Hepatocyte (in vitro differentiated cells): ENCODE results near the gene WDR45.

Experiments used
- EZH2 ChIP-seq: fragments of 200-600 bp; sonication (generic); IDR thresholded peaks from 2 replicates; pipeline ENCODE4 v1.6.1; 2016; ENCODE audit warnings: antibody characterized with exemption, mild to moderate bottlenecking, borderline replicate concordance
- EZH2phosphoT487 ChIP-seq: fragments of 200-600 bp; sonication (generic); IDR thresholded peaks from one replicate; pipeline ENCODE4 v1.6.1; 2018; ENCODE audit warnings: antibody characterized with exemption, mild to moderate bottlenecking, low read depth, moderate library complexity; ENCODE audit not compliant: unreplicated experiment, severe bottlenecking
- TF ChIP-seq, protein P1 (sequence below): fragments of 200-600 bp; sonication (generic); IDR thresholded peaks from 2 replicates; pipeline ENCODE4 v1.5.1; 2016; ENCODE audit warnings: antibody characterized with exemption, mild to moderate bottlenecking; ENCODE audit not compliant: poor library complexity

DNA sequence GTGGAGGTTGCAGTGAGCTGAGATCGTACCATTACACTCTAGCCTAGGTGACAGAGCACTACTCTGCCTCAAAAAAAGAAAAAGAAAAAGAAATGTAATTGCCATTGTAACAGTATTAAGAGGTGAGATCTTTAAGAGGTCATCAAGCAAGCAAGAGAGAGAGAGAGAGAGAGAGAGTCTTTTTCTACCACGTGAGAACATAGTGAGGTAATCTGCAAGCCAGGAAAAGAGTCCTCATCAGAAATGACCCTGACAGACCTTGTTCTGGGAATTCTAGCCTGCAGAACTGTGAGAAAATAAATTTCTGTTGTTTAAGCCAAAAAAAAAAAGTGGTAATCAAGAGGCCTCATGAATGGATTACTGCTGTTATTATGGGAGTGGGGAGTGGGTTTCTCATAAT, 29.0 kb upstream of the WDR45 start:
- TF ChIP-seq, protein P1, sequence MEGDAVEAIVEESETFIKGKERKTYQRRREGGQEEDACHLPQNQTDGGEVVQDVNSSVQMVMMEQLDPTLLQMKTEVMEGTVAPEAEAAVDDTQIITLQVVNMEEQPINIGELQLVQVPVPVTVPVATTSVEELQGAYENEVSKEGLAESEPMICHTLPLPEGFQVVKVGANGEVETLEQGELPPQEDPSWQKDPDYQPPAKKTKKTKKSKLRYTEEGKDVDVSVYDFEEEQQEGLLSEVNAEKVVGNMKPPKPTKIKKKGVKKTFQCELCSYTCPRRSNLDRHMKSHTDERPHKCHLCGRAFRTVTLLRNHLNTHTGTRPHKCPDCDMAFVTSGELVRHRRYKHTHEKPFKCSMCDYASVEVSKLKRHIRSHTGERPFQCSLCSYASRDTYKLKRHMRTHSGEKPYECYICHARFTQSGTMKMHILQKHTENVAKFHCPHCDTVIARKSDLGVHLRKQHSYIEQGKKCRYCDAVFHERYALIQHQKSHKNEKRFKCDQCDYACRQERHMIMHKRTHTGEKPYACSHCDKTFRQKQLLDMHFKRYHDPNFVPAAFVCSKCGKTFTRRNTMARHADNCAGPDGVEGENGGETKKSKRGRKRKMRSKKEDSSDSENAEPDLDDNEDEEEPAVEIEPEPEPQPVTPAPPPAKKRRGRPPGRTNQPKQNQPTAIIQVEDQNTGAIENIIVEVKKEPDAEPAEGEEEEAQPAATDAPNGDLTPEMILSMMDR: no peak
- no peak for TF ChIP-seq EZH2phosphoT487
- no peak for TF ChIP-seq EZH2
